SK-N-SH treated with all-trans-retinoic acid at 6 μM for 48 hours (cell line): ENCODE data around the gene BCAS2.

Experiments
- CREB5 ChIP-seq: fragments of 250-450 bp; sonication (Bioruptor Pico); IDR thresholded peaks from 2 replicates; pipeline ENCODE4 v1.5.1; 2020; ENCODE audit warnings: low read depth, mild to moderate bottlenecking, moderate library complexity
- ESRRG ChIP-seq: fragments of 250-450 bp; sonication (Bioruptor Pico); IDR thresholded peaks from 2 replicates; pipeline ENCODE4 v1.6.1; 2021; ENCODE audit warnings: mild to moderate bottlenecking
- PATZ1 ChIP-seq: fragments of 250-450 bp; sonication (Bioruptor Pico); IDR thresholded peaks from 2 replicates; pipeline ENCODE4 v1.8.0; 2020; ENCODE audit warnings: mild to moderate bottlenecking, moderate library complexity, borderline replicate concordance
- PPARA ChIP-seq: fragments of 250-450 bp; sonication (Bioruptor Pico); IDR thresholded peaks from 2 replicates; pipeline ENCODE4 v1.5.0; 2020; ENCODE audit warnings: mild to moderate bottlenecking, borderline replicate concordance
- ZFP3 ChIP-seq: fragments of 250-450 bp; sonication (Bioruptor Pico); IDR thresholded peaks from 2 replicates; pipeline ENCODE4 v1.5.0; 2020; ENCODE audit warnings: mild to moderate bottlenecking, moderate library complexity
- ZFP30 ChIP-seq: fragments of 450-650 bp; formaldehyde crosslinking; IDR thresholded peaks from 2 replicates; pipeline ENCODE4 v1.5.0; 2022; ENCODE audit warnings: mild to moderate bottlenecking, moderate library complexity
- ZNF565 ChIP-seq: fragments of 450-650 bp; formaldehyde crosslinking; conservative IDR thresholded peaks from 2 replicates; pipeline ENCODE4 v1.5.0; 2020; ENCODE audit warnings: low read depth, mild to moderate bottlenecking, moderate library complexity
- ZNF70 ChIP-seq: fragments of 450-650 bp; formaldehyde crosslinking; IDR thresholded peaks from 2 replicates; pipeline ENCODE4 v1.5.0; 2020; ENCODE audit warnings: mild to moderate bottlenecking, moderate library complexity

- no peak for TF ChIP-seq ESRRG (CRISPR knock-in tag)
- TF ChIP-seq ZNF565 (CRISPR knock-in tag): no peak
- no peak for TF ChIP-seq PPARA (CRISPR knock-in tag)
- TF ChIP-seq CREB5: no peak
- TF ChIP-seq ZFP3: no peak
- TF ChIP-seq ZNF70: no peak
- no peak for TF ChIP-seq PATZ1 (CRISPR knock-in tag)
- TF ChIP-seq ZFP30 (CRISPR knock-in tag): no peak
These were observed 50.3 kb downstream of the BCAS2 start for GRCh38 chr1:114531094-114531493.
